LoVo (cell line): ENCODE data around the gene GAB1.

ENCODE experiments used
- DNase-seq: peaks from one replicate; pipeline ENCODE4 v3.0.0-alpha.2; 2016; ENCODE audit warnings: low spot score

GAB1 gene

DNA sequence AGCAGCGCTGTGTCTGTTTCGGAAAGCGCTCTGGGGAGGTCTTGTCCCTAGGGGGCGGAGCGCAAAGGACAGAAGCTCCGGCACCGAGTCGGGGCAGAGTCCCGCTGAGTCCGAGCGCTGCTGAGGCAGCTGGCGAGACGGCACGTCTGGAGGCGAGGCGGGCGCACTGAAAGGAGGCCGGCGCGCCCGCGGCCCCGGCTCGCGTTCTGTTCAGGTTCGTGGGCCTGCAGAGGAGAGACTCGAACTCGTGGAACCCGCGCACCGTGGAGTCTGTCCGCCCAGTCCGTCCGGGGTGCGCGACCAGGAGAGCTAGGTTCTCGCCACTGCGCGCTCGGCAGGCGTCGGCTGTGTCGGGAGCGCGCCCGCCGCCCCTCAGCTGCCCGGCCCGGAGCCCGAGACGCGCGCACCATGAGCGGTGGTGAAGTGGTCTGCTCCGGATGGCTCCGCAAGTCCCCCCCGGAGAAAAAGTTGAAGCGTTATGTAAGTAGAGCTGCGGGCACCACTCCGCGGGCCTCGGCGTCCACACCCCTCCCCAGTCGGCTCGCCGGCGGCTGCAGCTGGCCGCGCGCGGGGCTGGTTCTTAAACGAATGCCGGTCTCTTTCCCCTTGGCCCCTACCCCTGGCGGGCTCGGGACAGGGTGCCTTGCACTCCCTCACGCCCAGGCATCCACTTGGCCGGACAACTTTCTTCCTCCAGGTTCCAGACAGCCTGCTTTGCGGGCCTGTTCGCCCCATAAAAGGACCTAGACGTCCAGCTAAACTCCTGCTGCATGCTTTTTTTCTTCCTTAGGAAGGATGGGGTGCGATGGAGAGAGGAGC is at the start of gene GAB1:
GAB1 (plus strand) TSS at position 96 of the 819 bp plus-strand sequence; CDS start at position 409, 313 bp downstream.
- peak; percentile 76 for DNase-seq

DNA sequence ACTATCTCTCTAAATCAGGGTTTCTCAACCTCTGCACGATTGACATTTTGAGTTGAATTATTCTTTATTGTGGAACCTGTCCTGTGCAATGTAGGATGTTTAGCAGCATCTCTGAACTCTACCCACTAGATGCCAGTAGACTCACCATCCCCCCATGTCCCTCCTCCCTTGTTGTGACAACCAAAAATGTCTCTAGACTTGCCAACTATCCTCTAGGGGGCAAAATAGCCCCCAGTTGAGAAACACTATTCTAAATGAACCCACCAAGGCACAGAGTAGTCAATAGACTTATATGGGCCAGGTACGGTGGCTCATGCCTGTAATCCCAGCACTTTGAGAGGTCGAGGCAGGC is 49.1 kb upstream of the GAB1 start:
- no peak for DNase-seq

DNA sequence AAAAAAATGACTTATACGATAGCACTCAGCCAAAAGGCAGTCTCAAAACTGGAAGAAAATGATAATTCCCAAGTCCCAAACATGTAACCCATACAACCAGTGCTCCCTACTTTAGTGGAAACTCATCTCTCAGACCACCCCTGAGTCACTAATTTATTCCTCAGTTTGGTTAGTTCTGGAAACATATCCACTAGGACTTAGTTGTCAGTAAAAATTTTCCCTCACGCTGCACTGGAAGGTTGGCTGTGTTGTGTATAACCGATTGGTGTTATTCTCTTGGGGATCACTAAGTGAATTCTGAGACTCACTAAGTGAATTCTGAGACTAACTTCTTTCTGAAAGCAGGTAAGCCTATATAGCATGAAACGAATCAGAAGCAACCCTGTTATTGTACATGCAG is 48.5 kb upstream of the GAB1 start:
- DNase-seq: no peak

DNA sequence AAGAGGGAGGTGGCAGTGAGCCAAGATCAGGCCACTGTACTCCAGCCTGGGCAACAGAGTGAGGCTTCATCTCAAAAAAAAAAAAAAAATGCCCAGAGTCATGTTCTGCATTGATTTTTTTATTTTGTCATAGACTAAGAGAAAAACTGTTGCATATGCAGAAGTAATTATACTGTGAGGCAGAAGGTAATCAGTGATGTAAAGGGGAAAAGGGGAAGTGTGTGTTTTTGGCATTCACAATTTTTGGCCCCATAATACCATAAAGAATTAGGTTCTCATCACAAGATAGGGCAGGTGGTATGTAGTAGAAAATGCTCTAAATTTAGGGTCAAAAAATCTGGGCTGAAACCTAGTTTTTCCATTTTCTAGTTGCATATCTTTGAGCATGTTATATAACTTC is 47.3 kb upstream of the GAB1 start:
- DNase-seq: no peak

DNA sequence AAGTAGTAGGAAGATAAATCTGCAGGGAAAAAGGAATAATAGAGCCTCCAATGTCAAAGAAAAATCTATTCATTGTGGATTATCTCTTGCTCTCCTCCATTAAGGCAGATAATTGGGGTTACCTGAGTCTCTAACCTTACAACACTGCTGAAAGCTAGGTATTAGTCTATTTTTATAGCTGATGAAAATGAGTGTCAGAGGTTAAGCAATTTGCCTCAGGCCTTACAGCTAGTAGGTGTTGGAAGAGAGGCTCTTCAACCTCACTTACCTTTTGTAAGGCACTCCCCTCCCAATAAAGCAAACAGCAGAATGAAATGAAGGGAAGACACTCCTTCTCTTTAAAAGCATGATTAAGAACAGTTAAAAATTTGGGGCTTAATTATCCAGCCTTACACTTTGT is 45.4 kb upstream of the GAB1 start:
- no peak for DNase-seq

DNA sequence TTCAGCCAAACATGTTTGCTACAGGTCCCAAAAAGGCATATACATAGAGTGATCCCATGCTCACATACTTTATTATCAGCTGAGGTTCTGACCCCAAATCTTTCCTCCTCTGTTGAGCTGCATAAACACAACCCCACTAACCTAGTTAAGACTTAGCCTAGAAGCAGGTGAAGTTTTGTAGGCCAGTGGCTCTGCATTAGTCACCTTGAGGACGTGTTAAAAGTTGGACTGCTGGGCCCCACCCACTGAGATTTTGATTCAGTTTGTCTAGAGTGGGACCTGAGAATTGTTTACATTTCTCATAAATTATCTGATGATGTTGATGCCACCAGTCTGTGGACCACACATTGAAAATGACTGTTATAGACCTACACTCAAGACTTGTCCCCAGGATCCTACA is 43.8 kb upstream of the GAB1 start:
- no peak for DNase-seq

DNA sequence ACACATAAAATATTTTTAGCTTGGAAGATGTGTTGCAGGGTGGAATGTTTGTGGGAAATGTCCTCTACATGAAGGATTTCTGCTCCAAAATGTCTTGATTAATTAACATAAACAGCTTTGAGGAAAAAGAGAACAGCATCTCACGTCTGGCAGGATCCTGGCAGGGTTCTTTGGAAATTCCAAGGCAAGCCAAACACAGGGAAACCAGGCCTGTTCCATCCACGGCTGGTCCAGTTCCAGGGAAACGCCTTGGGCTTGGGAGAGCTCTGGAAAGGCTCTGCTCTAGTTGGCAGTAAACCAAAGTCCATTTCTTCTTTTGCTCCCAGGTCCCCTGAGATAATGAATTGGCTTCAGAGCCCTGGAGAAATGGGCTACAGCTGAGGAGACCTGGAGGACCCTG is 42.4 kb upstream of the GAB1 start:
- no peak for DNase-seq

DNA sequence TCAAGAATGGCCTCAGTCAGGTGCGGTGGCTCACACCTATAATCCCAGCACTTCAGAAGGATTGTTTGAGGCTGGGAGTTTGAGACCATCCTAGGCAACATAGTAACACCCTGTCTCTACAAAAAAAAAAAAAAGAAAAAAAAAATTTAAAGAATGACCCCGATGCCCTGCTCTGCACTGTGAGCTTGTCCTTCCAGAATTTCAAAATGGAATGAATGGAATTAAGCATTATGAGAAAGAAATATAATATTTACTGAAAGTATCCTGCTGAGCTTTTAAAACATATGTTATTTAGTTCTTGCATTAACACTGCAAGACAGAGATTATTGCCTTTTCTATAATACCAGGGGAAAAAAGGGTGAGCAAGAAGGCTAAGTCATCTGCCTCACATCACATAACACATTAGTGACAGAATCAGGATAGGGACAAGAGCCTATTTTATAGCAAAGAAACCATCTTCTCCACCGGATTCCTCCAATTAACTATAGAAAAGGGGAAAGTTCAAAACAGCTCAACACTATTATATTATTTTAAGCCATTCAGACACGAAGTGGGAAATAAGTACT is 41.9 kb upstream of the GAB1 start:
- no peak for DNase-seq

DNA sequence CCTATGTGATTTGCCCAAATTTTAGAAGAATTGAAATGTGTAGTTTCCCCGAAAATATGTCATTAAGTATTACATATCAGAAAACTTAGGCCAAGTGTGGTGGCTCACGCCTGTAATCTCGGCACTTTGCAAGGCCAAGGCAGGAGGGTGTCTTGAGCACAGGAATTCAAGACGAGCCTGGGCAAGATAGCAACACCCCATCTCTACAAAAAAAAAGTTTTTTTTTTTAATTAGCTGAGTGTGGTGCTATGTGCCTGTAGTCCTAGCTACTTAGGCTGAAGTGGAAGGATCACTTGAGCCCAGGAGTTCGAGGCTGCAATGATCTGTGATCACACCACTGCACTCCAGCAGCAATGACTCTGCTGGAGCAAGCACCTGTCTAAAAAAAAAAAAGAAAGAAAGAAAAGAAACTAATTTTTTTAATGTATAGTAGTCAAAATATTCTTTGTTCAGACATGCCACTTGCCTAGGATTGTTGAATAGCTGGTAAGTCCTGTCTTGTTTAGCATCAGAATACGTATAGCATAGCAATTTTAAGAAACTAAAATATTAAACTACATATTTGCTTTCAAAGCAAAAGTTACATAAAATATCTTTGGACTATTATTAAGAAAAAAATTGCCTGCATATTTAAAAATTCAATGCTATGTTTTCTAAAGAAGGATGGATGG is 40.1 kb upstream of the GAB1 start:
- DNase-seq: no peak

DNA sequence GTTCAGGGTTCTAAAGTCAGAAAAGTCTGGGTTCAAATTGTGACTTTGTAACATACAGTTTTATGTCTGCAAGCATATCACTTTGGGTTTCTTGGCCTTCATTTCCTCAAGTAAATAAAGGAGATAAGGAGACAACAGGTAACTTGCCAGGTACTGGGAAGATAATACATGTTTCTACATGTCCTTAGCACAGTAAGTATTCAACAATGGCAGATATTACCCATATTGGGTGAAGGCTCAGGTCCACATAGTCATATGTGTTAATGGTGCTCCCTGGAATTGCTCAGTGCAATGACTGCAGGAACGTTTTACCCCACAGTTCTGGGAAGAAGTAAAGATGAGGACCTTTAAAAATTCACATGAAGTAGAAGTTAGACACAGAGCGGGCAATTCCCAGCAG is 35.8 kb upstream of the GAB1 start:
- DNase-seq: no peak

DNA sequence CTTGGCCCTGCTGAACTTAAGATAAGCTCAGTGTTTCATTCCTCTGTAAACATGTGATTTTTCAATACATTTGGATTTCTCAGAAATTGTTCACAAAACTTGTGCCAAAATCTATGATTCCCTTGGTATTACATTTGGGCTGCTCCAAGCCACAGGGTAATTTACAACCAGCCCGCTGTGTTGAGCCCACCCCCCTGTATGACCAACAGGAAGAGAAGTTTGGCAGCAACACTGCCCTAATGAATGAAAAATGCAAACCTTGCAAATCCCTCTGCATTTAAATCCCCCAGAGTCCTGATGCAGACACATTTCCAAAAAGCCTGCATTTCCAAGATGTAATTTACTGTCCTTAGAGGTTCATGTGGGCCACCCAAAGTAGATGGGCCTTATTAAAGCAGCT is 34.1 kb upstream of the GAB1 start:
- no peak for DNase-seq

DNA sequence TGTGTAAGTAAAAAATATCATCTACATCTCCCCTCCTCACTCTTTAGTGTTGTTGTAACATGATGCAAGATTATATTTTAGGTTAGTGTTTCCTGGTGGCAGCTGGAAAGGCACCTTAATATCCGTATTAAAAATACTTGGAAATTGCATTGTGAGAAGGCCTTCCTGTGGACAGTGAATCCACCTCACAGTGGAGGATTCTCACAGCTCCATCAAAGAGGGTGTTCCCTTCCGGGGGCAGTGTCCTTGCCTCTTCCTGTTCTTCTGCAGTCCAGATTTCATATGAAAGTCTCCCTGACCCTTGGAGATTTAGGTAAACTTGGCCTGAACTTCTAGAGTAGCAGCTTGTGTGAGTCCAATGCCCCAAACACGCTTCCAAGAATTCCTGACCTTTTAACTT is 29.9 kb upstream of the GAB1 start:
- DNase-seq: no peak

DNA sequence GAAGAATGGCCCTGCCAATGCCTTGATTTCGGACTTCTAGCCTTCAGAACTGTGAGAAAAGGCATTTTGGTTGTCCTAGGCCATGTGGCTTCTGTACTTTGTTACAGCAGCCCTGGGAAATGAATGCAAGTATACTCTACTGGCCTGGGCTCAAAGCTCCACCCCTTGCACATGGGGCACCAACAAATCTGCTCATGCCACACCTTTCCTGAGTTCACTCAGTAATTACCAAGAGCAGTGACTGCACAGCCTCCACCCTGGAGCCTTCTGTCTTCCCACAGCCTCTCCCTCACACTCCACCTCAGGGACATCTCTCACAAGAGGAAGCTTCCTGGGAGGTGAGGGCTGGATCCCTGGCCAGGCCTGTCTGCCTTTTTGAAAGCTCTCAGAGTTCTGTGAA is 29.1 kb upstream of the GAB1 start:
- no peak for DNase-seq

DNA sequence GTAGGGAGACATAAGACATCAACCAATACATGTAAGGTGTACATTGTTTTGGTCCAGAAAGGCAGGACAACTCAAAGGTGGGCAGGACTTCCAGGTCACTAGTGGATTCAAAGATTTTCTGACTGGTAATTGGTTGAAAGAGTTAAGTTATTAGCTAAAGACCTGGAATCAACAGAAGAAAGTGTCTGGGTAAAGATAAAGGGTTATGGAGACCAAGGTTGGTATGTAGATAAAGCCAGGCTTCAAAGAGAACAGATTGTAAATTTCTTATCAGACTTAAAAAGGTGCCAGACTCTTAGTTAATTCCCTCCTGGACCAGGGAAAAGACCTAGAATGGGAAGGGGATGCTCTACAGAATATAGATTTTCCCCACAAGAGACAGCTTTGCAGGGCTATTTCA is 28.3 kb upstream of the GAB1 start:
- no peak for DNase-seq

DNA sequence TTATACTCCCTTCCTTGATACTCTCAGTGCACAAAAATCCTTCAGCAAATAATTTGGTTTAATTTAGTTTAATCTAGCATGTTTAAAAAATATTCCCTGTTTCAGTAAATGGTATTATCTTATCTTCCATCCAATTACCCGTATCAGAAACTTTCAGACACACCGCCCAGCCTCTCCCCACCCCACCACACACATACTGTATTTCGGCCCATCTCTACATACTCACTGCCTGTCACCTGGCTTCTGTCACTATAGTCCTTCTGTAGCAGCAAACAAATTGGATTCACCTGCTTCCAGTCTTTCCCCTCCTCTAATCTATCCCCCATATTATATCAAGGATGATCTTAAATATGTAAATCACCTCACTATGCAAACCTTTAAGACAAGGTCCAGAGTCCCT is 24.8 kb upstream of the GAB1 start:
- no peak for DNase-seq

DNA sequence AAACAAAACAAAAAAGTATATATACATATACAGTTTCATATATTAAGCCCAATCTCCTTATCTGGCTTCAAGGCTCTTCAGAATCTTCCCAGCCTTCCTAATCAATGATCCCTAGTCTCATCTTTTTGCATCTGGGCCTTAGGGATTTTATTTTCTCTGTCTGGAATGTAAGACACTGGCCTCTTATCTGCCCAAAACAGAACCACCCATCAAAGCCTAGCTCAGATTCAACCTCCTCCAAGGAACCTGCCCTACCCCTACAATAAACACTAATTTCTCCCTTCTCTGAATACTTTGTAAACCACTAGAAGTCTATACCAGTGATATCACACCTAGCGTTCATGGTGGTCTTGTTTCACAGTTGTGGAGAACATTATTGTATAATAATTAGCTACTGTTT is 23.2 kb upstream of the GAB1 start:
- no peak for DNase-seq

DNA sequence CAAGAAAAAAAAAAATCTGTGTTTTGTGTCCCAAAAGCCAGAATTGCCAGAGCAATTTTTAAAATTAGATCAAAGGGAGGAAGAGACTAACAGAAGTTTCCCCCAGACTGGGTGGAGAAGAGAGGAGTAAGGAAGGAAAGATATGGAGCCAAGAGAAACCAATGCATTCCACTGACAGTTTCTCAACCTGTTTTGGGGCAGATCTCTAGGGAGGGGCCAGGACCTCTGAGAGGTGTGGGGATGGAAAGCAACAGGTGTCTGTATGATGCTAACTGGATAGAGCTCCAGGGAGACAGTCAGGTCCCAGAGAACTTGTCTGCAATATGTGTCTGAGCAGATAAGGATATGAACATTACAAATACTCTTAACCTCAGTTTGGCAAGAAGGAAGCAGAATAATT is 22.7 kb upstream of the GAB1 start:
- DNase-seq: no peak

DNA sequence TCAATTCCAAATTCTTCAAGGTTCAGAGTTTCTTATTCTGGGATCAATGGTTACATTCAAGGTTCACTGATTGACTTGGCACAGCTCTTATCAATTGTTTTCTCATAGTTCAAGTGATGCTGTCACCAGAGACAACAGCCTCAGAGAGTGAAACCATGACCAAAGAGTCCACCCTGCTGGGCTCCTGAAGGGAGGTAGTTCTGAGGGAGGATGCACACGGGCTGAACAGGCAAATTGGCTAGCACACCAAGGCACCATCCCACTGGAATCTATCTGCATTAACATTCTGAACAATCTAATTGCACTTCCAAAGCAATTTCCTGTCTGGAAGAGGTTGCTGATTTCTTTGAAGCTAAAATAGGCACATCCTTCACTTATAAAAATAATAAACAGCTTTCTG is 16.6 kb upstream of the GAB1 start:
- DNase-seq: no peak

DNA sequence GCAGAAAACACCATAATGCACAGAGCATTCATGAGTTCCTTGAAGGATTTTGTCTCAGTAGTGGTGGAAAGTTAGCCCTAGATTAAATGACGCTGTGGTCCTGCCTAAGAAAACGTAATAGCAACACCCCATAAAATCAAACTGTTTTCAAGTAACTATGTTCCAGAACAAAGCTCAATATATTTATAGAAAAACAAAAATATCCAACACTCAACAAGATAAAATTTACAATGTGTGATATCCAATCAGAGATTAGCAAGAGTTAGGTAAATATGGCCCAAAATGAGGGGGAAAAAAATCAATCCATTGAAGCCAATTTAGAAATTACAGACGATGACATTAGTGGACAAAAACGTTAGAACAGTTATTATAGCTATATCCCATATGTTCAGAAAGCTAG is 9.9 kb upstream of the GAB1 start:
- DNase-seq: no peak

DNA sequence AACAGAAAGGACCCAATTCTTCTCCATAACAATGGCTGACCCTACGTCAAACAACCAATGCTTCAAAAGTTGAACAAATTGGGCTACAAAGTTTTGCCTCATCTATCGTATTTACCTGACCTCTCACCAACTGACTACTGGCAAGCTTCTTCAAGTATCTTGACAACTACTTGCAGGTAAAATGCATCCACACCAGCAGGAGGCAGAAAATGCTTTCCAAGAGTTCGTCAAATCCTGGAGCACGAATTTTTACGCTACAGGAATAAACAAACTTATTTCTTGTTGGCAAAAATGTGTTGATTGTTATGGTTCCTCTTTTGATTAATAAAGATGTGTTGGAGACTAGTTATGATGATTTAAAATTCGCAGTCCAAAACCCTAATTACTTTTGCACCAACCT is 6.7 kb upstream of the GAB1 start:
- no peak for DNase-seq

DNA sequence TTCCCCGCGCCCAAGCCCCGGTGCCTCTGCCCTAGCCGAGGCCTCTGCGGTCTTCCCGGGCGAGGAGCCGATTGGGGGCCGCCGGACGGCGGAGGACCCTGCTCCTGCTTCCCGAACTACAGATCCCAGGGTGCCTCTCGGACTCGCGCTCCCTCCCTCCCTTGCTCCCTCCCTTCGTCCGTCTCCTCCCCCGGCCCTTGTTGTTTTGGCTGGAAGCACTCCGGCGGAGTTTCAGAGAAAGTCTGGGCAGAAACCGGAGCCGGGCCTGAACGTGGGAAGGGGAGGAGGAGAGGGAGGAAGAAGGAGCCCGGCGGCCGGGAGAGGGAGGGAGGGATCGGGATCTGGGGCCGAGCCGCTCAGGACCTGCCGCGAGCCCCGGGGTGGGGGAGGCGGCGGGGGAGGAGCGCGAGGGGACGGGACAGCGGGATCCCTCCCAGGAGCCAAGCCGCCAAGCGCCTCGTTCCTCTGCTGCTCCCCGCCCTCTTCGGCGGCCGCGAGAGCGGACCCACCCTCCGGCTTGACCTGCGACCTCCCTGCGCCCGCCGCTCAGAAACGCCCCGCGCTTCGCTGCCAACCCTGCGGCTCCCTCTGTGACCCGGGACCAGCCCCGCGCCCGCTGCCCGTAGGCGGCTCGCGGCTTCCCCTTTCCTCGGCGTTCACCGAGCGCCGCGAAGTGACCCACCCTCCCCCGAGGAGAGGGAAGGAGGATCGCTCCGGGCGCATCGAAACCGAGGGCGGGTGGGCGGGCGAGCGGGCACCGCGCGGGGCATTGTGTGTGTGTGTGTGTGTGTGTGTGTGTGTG is 496 bp upstream of the GAB1 start:
- DNase-seq: peak; percentile 78

DNA sequence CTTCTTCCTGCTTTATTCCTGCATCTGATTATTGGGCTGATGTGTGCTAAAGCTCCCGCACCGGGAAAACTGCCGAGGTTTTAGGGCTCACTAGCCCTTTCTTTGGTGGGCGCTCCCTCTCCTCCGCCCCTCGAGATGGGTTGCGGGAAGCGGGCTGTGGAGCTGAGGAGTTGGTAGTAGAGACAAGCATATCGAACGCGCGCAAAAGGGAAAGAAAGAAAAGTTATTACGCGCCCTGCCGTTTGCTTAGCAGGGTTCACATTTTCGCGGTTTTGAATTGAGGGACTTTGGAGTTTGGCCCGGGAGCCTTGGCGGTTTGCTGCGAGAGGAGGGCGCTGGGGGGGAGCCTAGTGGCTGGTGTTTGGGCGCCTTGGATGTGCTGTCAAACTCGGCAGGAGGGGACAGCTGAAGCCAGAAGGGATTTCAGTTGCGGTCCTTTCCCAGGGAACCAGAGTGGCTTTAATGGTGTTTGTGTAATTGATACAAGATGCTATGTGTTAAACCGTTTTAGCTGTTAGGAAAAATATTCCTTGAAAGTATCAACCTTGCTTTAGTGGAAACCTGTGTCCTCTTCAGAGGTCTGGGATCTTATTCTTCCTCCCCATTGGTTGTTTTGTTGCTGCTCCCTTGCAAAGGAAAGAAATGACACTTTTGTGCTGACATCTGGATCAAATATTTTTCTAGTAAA is 1.1 kb downstream of the GAB1 start:
- DNase-seq: peak; percentile 45
